ENCODE measurements around the gene BTBD16. TPM values are rescaled to one million over a fixed set of nuclear protein-coding genes. Genes with fewer than 3 reads are reported as not detected.

The BTBD16 gene
- polyA plus RNA-seq, 3 donors = not detected

DNA sequence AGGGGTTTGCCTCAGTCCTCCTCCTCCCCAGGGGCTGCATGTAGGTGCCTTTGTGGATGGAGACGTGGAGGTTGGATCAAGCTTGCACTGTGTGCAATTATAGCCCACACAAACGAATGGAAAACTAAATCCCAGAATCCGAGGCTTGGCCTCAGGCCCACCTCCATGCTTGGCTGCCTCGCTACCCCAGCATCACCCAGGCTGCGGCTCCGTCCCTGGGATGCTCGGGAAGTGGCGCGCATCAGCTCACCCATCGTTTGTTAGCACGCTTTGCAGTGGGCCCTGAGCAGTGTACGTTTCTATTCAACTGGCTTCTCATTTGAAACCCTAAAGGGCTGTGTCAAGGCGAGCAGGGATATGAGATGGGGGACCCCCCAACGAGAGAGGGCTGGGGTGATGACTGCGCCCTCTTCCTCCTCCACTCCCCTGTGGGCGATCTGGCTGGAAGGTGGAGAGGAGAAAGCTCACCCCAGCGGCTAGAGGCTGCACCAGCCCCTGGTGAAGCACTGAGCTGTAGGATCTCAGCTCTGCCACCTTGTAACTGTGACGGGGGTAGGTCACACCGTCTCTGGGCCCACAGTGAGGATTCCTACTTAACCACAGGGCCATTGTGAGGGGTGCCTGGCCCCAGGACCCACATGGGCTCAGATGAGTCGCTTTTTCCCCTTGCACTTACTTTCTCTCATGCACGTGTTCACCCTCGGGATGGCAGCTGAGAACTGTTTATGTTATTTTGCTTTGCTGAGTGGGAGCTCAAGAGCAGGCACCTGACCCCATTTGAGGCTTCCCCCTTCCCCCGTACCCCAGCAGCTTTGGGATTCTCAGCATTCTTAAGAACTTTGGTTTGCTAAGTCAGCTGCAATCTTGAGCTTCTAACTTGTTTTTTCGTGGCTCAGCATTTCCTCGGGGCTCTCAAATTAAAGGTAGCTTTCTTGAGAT is 12.7 kb upstream of the BTBD16 start:
- Mint-ChIP-seq H3K4me3 (no peak overlapping the region), H3K36me3 (no peaks in the 10 kb centered on the region), H3K27ac (no peak overlapping the region), H3K9me3 (peaks cover 0 to 16% (median 6%) of the 10 kb centered on the region in 7 donors), H3K4me1 (no peaks in the 10 kb centered on the region), H3K27me3 (ENCODE audit: low read depth in 3 of 3) (peaks cover 6 to 16% (median 12%) of the 10 kb centered on the region in 3 donors)
- Histone ChIP-seq H3K4me1 (ENCODE audit: control insufficient read depth in 1 of 2, insufficient read depth in 2 of 2, low read length in 2 of 2) (no peaks in the 10 kb centered on the region), H3K27ac (ENCODE audit: low read depth in 1 of 2, low read length in 2 of 2) (no peak overlapping the region), H3K9me3 (replicated peaks in 1 of 2; ENCODE audit: control insufficient read depth in 1 of 2, insufficient read depth in 1 of 2, low read length in 2 of 2) (peaks cover 0 to 3% of the 10 kb centered on the region in 2 donors), H3K36me3 (replicated peaks in 1 of 2; ENCODE audit: control insufficient read depth in 1 of 2, insufficient read depth in 2 of 2, low read length in 2 of 2) (no peaks in the 10 kb centered on the region), H3K4me3 (replicated peaks in 1 of 3; ENCODE audit: low read depth in 2 of 3, low read length in 3 of 3) (no peak overlapping the region), H3K9ac (ENCODE audit: insufficient read depth, low read length, poor library complexity, severe bottlenecking) (no peak overlapping the region), H3K27me3 (ENCODE audit: control insufficient read depth in 2 of 2, insufficient read depth in 2 of 2, low read length in 2 of 2) (no peaks in the 10 kb centered on the region), H3K79me2 (ENCODE audit: insufficient read depth, low read length) (no peaks in the 10 kb centered on the region), H4K20me1 (ENCODE audit: insufficient read depth, low read length) (no peaks in the 10 kb centered on the region), H3K4me2 (replicated peaks; ENCODE audit: extremely low read depth, low read length, poor library complexity, severe bottlenecking) (no peak overlapping the region), H2AFZ (ENCODE audit: insufficient read depth, low read depth, low read length, poor library complexity, severe bottlenecking) (no peak overlapping the region)
- TF ChIP-seq, protein P1, sequence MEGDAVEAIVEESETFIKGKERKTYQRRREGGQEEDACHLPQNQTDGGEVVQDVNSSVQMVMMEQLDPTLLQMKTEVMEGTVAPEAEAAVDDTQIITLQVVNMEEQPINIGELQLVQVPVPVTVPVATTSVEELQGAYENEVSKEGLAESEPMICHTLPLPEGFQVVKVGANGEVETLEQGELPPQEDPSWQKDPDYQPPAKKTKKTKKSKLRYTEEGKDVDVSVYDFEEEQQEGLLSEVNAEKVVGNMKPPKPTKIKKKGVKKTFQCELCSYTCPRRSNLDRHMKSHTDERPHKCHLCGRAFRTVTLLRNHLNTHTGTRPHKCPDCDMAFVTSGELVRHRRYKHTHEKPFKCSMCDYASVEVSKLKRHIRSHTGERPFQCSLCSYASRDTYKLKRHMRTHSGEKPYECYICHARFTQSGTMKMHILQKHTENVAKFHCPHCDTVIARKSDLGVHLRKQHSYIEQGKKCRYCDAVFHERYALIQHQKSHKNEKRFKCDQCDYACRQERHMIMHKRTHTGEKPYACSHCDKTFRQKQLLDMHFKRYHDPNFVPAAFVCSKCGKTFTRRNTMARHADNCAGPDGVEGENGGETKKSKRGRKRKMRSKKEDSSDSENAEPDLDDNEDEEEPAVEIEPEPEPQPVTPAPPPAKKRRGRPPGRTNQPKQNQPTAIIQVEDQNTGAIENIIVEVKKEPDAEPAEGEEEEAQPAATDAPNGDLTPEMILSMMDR (IDR thresholded peaks at IDR 0.05) = no peak
- 87% methylated on average over 13 of the region's 25 CpGs for WGBS (ENCODE audit: insufficient coverage)
- intact Hi-C loops (cut with micrococcal nuclease) = no loop called here
- no peak for DNase-seq

DNA sequence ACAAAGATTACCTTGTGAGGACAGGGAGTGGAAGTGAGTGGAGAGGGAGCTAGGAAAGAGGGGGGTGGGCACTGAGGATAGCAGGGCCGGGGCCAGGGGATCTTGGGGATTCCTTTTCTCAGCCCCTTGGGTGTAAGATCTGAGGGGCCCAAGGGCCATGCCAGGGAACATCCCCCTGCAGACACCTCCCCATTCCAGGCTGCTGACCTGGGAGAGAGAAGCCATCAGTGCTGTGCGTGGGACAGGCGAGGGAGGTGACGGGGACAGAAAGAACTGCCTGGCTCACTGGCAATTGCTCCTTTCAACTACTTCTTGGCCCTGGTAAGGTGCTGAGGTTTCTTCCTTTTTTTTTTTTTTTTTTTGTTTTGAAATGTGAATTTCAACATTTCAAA is 12.0 kb upstream of the BTBD16 start:
- no peak for DNase-seq
- no peak overlapping the region for H3K27ac ChIP-seq (ENCODE audit: low read depth in 1 of 2, low read length in 2 of 2)
- H3K27me3 ChIP-seq (ENCODE audit: control insufficient read depth in 2 of 2, insufficient read depth in 2 of 2, low read length in 2 of 2) = no peaks in the 10 kb centered on the region
- TF ChIP-seq, protein P1 (IDR thresholded peaks at IDR 0.05) = no peak
- H4K20me1 ChIP-seq (ENCODE audit: insufficient read depth, low read length) = no peaks in the 10 kb centered on the region
- peaks cover 0 to 3% of the 10 kb centered on the region in 2 donors for H3K9me3 ChIP-seq (replicated peaks in 1 of 2; ENCODE audit: control insufficient read depth in 1 of 2, insufficient read depth in 1 of 2, low read length in 2 of 2)
- no CpG with 5 or more reads among the region's 4 CpGs for WGBS (ENCODE audit: insufficient coverage)
- peaks cover 0 to 19% (median 7%) of the 10 kb centered on the region in 7 donors for H3K9me3 Mint-ChIP-seq
- H3K4me2 ChIP-seq (replicated peaks; ENCODE audit: extremely low read depth, low read length, poor library complexity, severe bottlenecking) = no peak overlapping the region
- H3K4me1 Mint-ChIP-seq = no peaks in the 10 kb centered on the region
- H3K36me3 ChIP-seq (replicated peaks in 1 of 2; ENCODE audit: control insufficient read depth in 1 of 2, insufficient read depth in 2 of 2, low read length in 2 of 2) = no peaks in the 10 kb centered on the region
- H2AFZ ChIP-seq (ENCODE audit: insufficient read depth, low read depth, low read length, poor library complexity, severe bottlenecking) = no peak overlapping the region
- H3K27me3 Mint-ChIP-seq (ENCODE audit: low read depth in 3 of 3) = peaks cover 7 to 17% (median 15%) of the 10 kb centered on the region in 3 donors
- no peaks in the 10 kb centered on the region for H3K4me1 ChIP-seq (ENCODE audit: control insufficient read depth in 1 of 2, insufficient read depth in 2 of 2, low read length in 2 of 2)
- H3K36me3 Mint-ChIP-seq = no peaks in the 10 kb centered on the region
- intact Hi-C loops (cut with micrococcal nuclease) = no loop called here
- no peak overlapping the region for H3K9ac ChIP-seq (ENCODE audit: insufficient read depth, low read length, poor library complexity, severe bottlenecking)
- no peaks in the 10 kb centered on the region for H3K79me2 ChIP-seq (ENCODE audit: insufficient read depth, low read length)
- no peak overlapping the region for H3K4me3 ChIP-seq (replicated peaks in 1 of 3; ENCODE audit: low read depth in 2 of 3, low read length in 3 of 3)
- no peak overlapping the region for H3K27ac Mint-ChIP-seq
- H3K4me3 Mint-ChIP-seq = no peak overlapping the region
